Uterus (tissue), 4 donors: Measurements from ENCODE around the gene PLXNC1. TPM values are rescaled to one million over a fixed set of nuclear protein-coding genes. Genes with fewer than 3 reads are reported as not detected.

Experiments used
- DNase-seq, 2 donors: peaks; one replicate each; pipeline ENCODE4 v3.0.0-alpha.2; 2019 to 2020
- H3K27ac ChIP-seq, 2 donors: fragments of 200-600 bp; sonication (generic); 1 replicate in 1 of 2; 2 replicates in 1 of 2; pipeline ENCODE4 v1.5.1; 2016 to 2018
- H3K27me3 ChIP-seq, 2 donors: fragments of 200-600 bp; sonication (generic); one replicate each; pipeline ENCODE4 v1.5.1; 2018 to 2019; ENCODE audit warnings: control low read depth in 1 of 2
- H3K36me3 ChIP-seq, 2 donors: fragments of 200-600 bp; sonication (generic); one replicate each; pipeline ENCODE4 v1.5.1; 2019; ENCODE audit warnings: control low read depth in 1 of 2
- H3K4me1 ChIP-seq, 2 donors: fragments of 200-600 bp; sonication (generic); one replicate each; pipeline ENCODE4 v1.5.1; 2018 to 2019; ENCODE audit warnings: control low read depth in 1 of 2
- H3K4me3 ChIP-seq, 2 donors: fragments of 200-600 bp; sonication (generic); 1 replicate in 1 of 2; 2 replicates in 1 of 2; pipeline ENCODE4 v1.5.1; 2018 to 2019; ENCODE audit warnings: mild to moderate bottlenecking in 1 of 2
- H3K9me3 ChIP-seq, 2 donors: fragments of 200-600 bp; sonication (generic); one replicate each; pipeline ENCODE4 v1.5.1; 2019; ENCODE audit warnings: control low read depth in 1 of 2
- POLR2A ChIP-seq, 2 donors: fragments of 450-650 bp; IDR thresholded peaks; one replicate each; pipeline ENCODE4 v1.6.1; 2016; ENCODE audit warnings: antibody characterized with exemption in 2 of 2, mild to moderate bottlenecking in 1 of 2, moderate library complexity in 1 of 2
- intact Hi-C: fragments of 100-400 bp; cut with DNase I; formaldehyde crosslinking; loops from one replicate; pipeline ENCODE4 v1.15.1; 2023; ENCODE audit warnings: low total_unique reads
- total RNA-seq, 4 donors: library from RNA; depleted of rRNA in 3 of 4; stranded (reverse); fragments of >200 nt in 3 of 4; gene quantifications; one replicate each; pipeline versions ENCODE4 v1.1.0 to v1.2.4, GENCODE V29; 2014 to 2023
- TF ChIP-seq, protein P1 (sequence below), 4 experiments: fragments of 200-600 bp in 2 of 4; fragments of 450-650 bp in 2 of 4; sonication (generic) in 2 of 4; IDR thresholded peaks; one replicate each; pipeline ENCODE4 v1.5.1; 2016 to 2019; ENCODE audit warnings: antibody characterized with exemption in 4 of 4, mild to moderate bottlenecking in 2 of 4, moderate library complexity in 1 of 4
- donor health status: DM: yes; HTN: yes; CAD: no.

PLXNC1 gene
- total RNA-seq, 4 donors from 2014 or later = 11.6 to 23.8 (median 16.3) TPM

DNA sequence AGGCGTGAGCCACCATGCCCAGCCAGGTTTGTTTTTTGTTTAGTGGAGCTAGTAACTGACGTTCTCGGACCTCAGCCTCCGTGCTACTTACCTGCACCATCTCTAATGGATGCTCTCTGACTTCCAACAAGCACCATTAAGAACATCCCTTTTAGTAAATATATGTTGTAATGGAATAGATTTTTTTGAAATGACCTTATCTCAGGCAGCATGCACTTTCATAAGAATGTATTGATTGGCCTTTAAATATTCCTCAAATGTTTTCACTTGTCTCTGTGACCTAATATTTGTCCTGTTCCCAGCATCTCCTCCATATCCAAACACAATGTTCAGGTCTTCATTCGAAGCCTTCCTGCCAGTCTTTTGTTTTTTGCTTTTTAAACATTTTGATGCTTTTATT, 51.7 kb downstream of the PLXNC1 start:
- Histone ChIP-seq H3K27me3 (no peaks in the 10 kb centered on the region), H3K9me3 (no peaks in the 10 kb centered on the region), H3K4me1 (no peaks in the 10 kb centered on the region), H3K36me3 (no peaks in the 10 kb centered on the region), H3K27ac (no peak overlapping the region), H3K4me3 (no peak overlapping the region)
- TF ChIP-seq, protein P1, sequence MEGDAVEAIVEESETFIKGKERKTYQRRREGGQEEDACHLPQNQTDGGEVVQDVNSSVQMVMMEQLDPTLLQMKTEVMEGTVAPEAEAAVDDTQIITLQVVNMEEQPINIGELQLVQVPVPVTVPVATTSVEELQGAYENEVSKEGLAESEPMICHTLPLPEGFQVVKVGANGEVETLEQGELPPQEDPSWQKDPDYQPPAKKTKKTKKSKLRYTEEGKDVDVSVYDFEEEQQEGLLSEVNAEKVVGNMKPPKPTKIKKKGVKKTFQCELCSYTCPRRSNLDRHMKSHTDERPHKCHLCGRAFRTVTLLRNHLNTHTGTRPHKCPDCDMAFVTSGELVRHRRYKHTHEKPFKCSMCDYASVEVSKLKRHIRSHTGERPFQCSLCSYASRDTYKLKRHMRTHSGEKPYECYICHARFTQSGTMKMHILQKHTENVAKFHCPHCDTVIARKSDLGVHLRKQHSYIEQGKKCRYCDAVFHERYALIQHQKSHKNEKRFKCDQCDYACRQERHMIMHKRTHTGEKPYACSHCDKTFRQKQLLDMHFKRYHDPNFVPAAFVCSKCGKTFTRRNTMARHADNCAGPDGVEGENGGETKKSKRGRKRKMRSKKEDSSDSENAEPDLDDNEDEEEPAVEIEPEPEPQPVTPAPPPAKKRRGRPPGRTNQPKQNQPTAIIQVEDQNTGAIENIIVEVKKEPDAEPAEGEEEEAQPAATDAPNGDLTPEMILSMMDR (IDR thresholded peaks at IDR 0.05) = no peak
- no peak for TF ChIP-seq POLR2A (IDR thresholded peaks at IDR 0.05)
- no peak for DNase-seq
- intact Hi-C loops = no loop called here

DNA sequence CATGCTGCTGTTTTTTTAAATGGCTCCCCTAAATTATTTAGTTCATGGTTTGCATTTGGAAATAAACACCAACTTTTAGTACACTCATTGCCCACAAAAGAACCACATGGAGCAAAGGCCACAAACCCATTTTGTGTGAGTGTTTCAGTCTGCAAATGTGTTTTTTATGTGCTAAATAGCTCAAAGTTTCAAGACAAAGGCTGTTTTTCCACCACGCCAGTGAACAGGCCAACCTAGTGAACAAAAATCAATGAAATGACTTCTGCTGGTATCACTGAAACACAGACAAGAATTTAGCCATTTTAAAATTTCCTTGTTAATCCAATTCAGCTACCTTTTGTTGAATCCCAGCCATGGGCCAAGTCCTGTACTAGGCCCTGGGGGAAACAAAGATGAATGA, 52.3 kb downstream of the PLXNC1 start:
- no peak for TF ChIP-seq POLR2A (IDR thresholded peaks at IDR 0.05)
- TF ChIP-seq, protein P1 (IDR thresholded peaks at IDR 0.05) = no peak
- Histone ChIP-seq H3K27me3 (no peaks in the 10 kb centered on the region), H3K4me1 (no peaks in the 10 kb centered on the region), H3K9me3 (no peaks in the 10 kb centered on the region), H3K4me3 (no peak overlapping the region), H3K27ac (no peak overlapping the region), H3K36me3 (no peaks in the 10 kb centered on the region)
- intact Hi-C loops = no loop called here
- DNase-seq = no peak

DNA sequence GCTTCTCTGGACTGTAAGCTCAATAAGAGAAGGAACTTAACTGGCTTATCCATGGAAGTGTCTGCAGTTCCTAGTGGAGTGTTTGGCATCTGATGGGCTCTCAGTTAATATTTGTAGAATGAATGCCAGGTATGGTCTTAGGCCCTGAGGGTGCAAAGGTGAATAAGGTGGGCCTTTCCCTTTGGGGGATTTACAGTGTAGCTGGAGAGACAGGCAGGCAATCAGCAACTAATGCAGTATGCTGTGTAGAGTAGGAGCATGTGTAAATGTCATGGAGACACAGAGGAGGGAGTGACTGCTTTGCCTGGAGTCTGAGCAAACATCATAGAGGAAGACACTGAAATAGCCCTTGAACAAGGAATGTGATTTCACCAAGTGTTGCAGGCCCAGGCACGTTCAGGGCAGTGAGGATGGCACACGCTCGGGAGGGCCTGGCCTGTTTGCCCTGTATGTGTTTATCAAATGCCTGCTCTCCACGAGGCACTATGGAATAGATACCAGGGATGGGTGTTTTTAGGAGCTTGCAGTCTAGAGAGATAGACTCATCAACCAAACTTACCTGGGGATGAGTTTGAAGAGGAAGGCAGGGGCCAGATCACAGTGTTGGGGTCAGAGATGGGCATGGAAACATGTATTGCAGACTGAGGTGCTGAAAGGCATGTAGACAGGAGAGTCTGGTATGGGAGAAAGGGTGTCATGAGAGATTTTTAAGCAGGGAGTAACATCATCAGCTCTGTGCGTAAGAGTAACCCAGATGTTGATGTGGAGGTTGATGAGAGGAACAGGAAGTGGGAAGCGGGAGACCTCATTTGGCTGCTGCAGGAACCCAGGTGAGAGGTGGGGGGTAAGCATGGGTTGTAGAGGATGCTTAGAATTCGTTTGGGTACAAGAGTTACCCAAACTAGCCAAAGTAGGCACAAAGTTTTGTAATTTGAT, 54.1 kb downstream of the PLXNC1 start:
- no peak for TF ChIP-seq POLR2A (IDR thresholded peaks at IDR 0.05)
- TF ChIP-seq, protein P1 (IDR thresholded peaks at IDR 0.05) = no peak
- Histone ChIP-seq H3K36me3 (no peaks in the 10 kb centered on the region), H3K9me3 (no peaks in the 10 kb centered on the region), H3K27ac (no peak overlapping the region), H3K27me3 (no peaks in the 10 kb centered on the region), H3K4me1 (no peaks in the 10 kb centered on the region), H3K4me3 (no peak overlapping the region)
- no peak for DNase-seq
- intact Hi-C loops = no loop called here

DNA sequence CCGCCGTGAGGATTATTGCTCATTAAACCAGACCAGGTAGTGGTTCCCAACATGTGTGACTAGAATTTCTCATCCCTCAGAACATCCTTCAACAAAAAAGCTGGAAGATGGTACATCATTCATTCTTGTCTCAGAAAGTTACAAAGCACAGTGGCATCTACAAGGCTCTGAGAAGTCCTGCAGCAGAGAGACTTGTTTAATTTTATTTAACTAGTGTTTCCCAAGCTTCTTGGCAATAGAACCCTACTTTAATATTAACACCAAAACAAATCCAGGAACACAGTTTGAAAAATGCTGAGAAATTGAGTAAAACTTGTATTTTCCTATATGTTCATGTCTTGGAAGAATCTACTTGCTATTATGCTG, 54.8 kb downstream of the PLXNC1 start:
- H3K27ac ChIP-seq = no peak overlapping the region
- intact Hi-C loops = no loop called here
- H3K4me3 ChIP-seq = no peak overlapping the region
- H3K4me1 ChIP-seq = no peaks in the 10 kb centered on the region
- DNase-seq = no peak
- no peaks in the 10 kb centered on the region for H3K9me3 ChIP-seq
- no peaks in the 10 kb centered on the region for H3K36me3 ChIP-seq
- no peaks in the 10 kb centered on the region for H3K27me3 ChIP-seq
- no peak for TF ChIP-seq POLR2A (IDR thresholded peaks at IDR 0.05)
- TF ChIP-seq, protein P1 (IDR thresholded peaks at IDR 0.05) = no peak

GRCh38 chr12:94203796-94204195, 55.4 kb downstream of the PLXNC1 start:
- no peak for DNase-seq
- Histone ChIP-seq H3K36me3 (no peaks in the 10 kb centered on the region), H3K27me3 (no peaks in the 10 kb centered on the region), H3K27ac (no peak overlapping the region), H3K9me3 (no peaks in the 10 kb centered on the region), H3K4me1 (no peaks in the 10 kb centered on the region), H3K4me3 (no peak overlapping the region)
- TF ChIP-seq, protein P1 (IDR thresholded peaks at IDR 0.05) = no peak
- no peak for TF ChIP-seq POLR2A (IDR thresholded peaks at IDR 0.05)
- intact Hi-C loops = no loop called here
